Measurements from ENCODE around the gene LDLRAD4.

Gene LDLRAD4

DNA sequence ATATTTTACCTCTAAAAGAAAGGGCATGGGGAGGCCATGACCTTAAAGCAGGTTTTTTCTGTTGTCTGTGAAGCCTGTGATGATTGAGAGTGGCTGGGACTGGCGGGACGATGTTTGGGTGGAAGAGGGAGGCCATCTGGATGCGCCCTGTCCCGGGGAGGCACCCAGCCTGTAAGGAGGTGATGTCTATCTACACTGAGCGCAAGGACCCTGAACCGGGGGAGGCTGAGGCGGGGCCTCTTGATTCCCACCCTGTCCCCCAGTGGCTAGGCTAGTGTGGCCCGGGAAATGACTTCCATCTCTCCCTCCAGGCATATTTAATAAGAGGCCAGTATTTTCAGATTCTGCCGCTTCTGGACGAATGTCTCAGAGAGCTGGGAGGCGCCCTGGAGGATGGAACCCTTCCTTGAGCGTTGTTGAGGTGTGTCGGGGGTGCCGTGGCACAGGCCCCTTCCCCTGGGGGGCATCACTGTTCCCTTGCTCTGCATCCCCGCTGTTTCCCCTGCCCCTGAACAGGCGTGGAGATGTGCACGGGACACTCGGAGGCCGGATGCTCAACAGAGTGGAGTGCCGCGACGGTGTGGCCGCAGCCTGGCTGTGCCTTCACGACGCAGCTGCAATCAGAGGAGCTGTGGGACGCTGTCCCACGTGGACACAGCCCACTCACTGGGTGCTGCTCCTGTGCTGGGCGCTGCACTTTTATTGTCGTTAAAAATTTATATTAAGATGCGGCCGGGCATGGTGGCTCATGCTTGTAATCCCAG is 185.4 kb downstream of the LDLRAD4 start:
- no peak overlapping the region for H3K4me3 ChIP-seq (ENCODE audit: low read depth, low read length)
- TF ChIP-seq, protein P1, sequence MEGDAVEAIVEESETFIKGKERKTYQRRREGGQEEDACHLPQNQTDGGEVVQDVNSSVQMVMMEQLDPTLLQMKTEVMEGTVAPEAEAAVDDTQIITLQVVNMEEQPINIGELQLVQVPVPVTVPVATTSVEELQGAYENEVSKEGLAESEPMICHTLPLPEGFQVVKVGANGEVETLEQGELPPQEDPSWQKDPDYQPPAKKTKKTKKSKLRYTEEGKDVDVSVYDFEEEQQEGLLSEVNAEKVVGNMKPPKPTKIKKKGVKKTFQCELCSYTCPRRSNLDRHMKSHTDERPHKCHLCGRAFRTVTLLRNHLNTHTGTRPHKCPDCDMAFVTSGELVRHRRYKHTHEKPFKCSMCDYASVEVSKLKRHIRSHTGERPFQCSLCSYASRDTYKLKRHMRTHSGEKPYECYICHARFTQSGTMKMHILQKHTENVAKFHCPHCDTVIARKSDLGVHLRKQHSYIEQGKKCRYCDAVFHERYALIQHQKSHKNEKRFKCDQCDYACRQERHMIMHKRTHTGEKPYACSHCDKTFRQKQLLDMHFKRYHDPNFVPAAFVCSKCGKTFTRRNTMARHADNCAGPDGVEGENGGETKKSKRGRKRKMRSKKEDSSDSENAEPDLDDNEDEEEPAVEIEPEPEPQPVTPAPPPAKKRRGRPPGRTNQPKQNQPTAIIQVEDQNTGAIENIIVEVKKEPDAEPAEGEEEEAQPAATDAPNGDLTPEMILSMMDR (conservative IDR thresholded peaks at IDR 0.05; ENCODE audit: low read depth, low read length): no peak
- no peak for DNase-seq (ENCODE audit: low read depth)

DNA sequence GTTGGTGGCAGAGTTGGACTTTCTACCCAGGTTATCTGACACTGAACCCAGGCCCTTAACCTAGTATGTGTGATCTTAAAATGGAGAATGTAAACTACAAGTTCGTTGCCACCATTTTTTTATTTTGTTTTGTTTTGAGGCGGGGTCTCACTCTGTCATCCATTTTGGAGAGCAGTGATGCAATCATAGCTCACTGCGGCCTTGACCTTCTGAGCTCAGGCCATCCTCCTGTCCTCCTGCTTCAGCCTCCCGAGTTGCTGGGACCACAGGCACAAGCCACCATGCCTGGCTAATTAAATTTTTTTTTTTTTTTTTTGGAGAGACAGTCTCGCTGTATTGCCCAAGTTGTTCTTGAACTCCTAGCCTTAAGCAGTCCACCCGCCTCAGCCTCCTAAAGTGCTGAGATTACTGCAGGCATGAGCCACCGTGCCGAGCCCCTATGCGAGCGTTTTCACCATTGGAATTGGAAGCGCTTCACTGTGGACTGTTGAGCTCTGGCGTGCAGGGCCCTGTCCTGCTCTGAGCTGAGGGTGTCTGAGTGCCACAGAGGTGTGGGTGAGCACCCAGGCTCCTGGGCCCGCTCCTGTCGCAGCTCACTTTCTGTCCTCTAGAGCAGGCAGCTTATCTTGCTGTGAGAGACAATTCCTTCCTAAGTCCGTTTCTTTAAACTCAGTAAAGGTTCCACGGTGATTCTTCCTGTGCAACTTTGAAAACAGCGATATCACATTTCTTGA is 186.9 kb downstream of the LDLRAD4 start:
- H3K4me3 ChIP-seq (ENCODE audit: low read depth, low read length): no peak overlapping the region
- DNase-seq (ENCODE audit: low read depth): no peak
- TF ChIP-seq, protein P1 (conservative IDR thresholded peaks at IDR 0.05; ENCODE audit: low read depth, low read length): no peak

DNA sequence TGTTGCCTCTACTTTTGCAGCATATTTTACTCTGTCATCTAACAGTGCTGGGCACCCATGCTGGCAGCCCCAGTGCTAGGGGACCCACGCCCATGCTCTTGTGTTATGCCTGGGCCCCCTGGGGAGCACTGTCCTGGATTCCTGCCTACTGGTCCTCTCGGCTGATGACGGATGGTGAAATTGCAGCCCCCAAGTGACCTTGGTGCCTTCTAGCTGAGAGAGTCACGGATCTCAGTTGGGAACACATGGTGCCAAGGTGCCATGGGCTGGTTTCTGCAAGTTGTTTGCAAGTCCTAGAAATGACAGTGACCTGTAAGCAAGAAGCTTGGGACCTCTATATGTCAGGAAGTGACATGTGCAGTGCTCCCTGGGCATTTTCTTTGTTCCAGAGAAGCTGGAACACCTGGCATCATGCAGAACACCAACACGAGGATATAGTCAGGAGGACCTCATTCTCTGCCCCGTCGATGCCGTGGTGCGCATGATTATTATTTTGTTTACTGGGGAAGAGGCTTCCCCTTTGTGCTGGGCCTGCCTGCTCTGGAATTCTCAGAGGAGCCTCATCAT is 187.6 kb downstream of the LDLRAD4 start:
- DNase-seq (ENCODE audit: low read depth): no peak
- TF ChIP-seq, protein P1 (conservative IDR thresholded peaks at IDR 0.05; ENCODE audit: low read depth, low read length): no peak
- H3K4me3 ChIP-seq (ENCODE audit: low read depth, low read length): no peak overlapping the region

DNA sequence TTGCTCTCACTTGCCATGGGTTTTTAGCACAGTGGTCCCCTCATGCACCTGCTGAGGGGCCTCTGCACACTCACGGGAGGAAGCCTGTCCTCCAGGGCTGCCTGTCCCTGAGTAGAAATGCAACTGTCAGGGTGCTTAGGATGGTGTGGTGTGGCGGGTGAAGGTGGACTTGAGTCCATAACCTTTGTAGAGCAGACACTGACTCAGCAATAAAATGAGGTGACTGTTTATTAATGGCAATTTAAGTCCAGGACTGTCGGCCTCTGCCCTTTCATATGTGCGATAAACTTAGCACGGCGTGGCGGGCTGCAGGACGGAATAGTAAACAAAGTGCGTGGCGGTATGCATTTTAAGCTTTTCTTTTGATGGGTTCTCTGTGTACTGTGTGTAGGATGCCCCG is 188.2 kb downstream of the LDLRAD4 start:
- no peak overlapping the region for H3K4me3 ChIP-seq (ENCODE audit: low read depth, low read length)
- TF ChIP-seq, protein P1 (conservative IDR thresholded peaks at IDR 0.05; ENCODE audit: low read depth, low read length): no peak
- DNase-seq (ENCODE audit: low read depth): no peak

DNA sequence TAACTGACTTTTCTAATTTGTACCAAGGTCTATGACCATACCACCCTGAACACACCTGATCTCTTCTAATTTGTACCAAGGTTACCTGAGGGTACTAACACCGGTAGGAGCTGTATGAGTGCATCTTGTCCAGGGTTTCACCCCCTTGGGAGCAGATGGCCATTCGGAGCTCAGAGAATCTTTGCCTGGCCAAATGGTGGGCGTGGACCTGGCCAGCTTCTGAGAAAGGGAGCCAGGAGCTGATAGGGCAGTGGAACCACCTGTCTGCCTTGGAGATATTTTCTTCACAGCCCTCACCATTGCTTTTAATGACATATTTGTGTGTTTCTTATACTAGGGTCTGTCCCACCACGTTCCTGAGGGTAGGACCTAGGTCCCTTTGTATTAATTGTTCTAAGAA is 188.9 kb downstream of the LDLRAD4 start:
- TF ChIP-seq, protein P1 (conservative IDR thresholded peaks at IDR 0.05; ENCODE audit: low read depth, low read length): no peak
- no peak overlapping the region for H3K4me3 ChIP-seq (ENCODE audit: low read depth, low read length)
- DNase-seq (ENCODE audit: low read depth): no peak

DNA sequence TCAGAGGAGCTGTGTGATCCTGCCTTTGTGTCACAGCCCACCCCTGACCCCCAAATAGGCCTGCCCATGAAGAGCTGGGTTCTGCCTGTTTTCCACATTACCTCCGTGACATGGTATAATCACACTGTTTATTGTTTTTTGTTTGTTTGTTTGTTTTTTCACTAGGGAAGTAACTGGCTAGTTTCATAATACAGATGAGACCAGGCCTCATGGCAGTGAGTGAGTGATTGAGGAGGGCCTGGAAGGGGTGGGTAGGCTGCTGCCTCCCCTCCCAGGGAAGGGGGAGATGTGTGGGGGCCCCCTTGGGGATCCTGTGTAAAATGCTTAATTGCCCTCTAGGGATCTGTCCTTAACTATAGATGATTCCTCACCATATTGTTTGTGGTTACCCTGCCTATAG is 190.5 kb downstream of the LDLRAD4 start:
- no peak for DNase-seq (ENCODE audit: low read depth)
- no peak overlapping the region for H3K4me3 ChIP-seq (ENCODE audit: low read depth, low read length)
- TF ChIP-seq, protein P1 (conservative IDR thresholded peaks at IDR 0.05; ENCODE audit: low read depth, low read length): no peak
